ACHN (cell line): Measurements from ENCODE around the gene RDX.
"Not testable (repeated sequence)": the region's sequence is repeated elsewhere in the genome, so short reads cannot be mapped to it uniquely, and the experiment has no call there.

Experiments
- DNase-seq: peaks from one replicate; pipeline ENCODE4 v3.0.0-alpha.2; 2015
- in situ Hi-C: cut with HindIII; loops from 2 replicates; pipeline ENCODE4 v1.10.0; 2017; ENCODE audit warnings: low sequenced_read_pairs, low pct_ligation_motif_present, low pct_unique_long_range_greater_than_20kb

The RDX gene

GRCh38 chr11:110311783-110312579 is 15.6 kb upstream of the RDX start:
- DNase-seq, result no peak
- in situ Hi-C loops, result no loop called here

GRCh38 chr11:110308071-110308470 is 11.7 kb upstream of the RDX start:
- DNase-seq, result no peak
- in situ Hi-C loops, result no loop called here

GRCh38 chr11:110306019-110306388 is 9.6 kb upstream of the RDX start:
- in situ Hi-C loops, DNase-seq: not testable (repeated sequence)

GRCh38 chr11:110305169-110306018 is 9.0 kb upstream of the RDX start:
- in situ Hi-C loops, result no loop called here
- no peak for DNase-seq

- in situ Hi-C loops, result no loop called here
- DNase-seq, result no peak
Measured at GRCh38 chr11:110303414-110303826, 7.0 kb upstream of the RDX start.

GRCh38 chr11:110301577-110301976 is 5.2 kb upstream of the RDX start:
- DNase-seq, result no peak
- in situ Hi-C loops, result no loop called here

GRCh38 chr11:110301032-110301431 is 4.6 kb upstream of the RDX start:
- in situ Hi-C loops, result no loop called here

GRCh38 chr11:110299006-110299785 is 2.8 kb upstream of the RDX start:
- no peak for DNase-seq
- in situ Hi-C loops, result no loop called here

More at GRCh38 chr11:110301032-110301431, 4.6 kb upstream of the RDX start:
- DNase-seq, result no peak

- in situ Hi-C loops, result no loop called here
- DNase-seq, result no peak
Measured at GRCh38 chr11:110298301-110298765, 1.9 kb upstream of the RDX start.

GRCh38 chr11:110297726-110298300 is 1.4 kb upstream of the RDX start:
- DNase-seq, result no peak
- in situ Hi-C loops, result no loop called here

GRCh38 chr11:110297076-110297725 is 787 bp upstream of the RDX start:
- no peak for DNase-seq
- in situ Hi-C loops, result no loop called here

GRCh38 chr11:110295531-110296225 is 736 bp downstream of the RDX start:
- in situ Hi-C loops, result no loop called here
- peak; percentile 64 for DNase-seq

- DNase-seq, result no peak
- in situ Hi-C loops, result no loop called here
Measured at GRCh38 chr11:110295086-110295485, 1.3 kb downstream of the RDX start.

- no peak for DNase-seq
- in situ Hi-C loops, result no loop called here
Measured at GRCh38 chr11:110294509-110294908, 1.9 kb downstream of the RDX start.

- in situ Hi-C loops, result no loop called here
- DNase-seq, result no peak
Measured at GRCh38 chr11:110293389-110293788, 3.0 kb downstream of the RDX start.

GRCh38 chr11:110292146-110292545 is 4.3 kb downstream of the RDX start:
- peak; percentile 5 for DNase-seq
- in situ Hi-C loops, result not testable (repeated sequence)

GRCh38 chr11:110290591-110291334 is 5.7 kb downstream of the RDX start:
- no peak for DNase-seq
- in situ Hi-C loops, result no loop called here
